HG03571 (cell line): ENCODE data around the gene CPNE5.

Experiments
- ATAC-seq: cut with Tn5 transposase; IDR thresholded peaks from one replicate; pipeline ENCODE4 v1.9.1; 2021; ENCODE audit not compliant: unreplicated experiment

CPNE5 gene

GRCh38 chr6:36858407-36858981 lies 19.2 kb upstream of the CPNE5 start:
- no peak for ATAC-seq

- ATAC-seq, result no peak
These were observed 18.1 kb upstream of the CPNE5 start for GRCh38 chr6:36857325-36857724.

- no peak for ATAC-seq
These were observed 17.0 kb upstream of the CPNE5 start for GRCh38 chr6:36856277-36856676.

GRCh38 chr6:36855750-36856149 lies 16.5 kb upstream of the CPNE5 start:
- ATAC-seq, result no peak

- no peak for ATAC-seq
These were observed 14.1 kb upstream of the CPNE5 start for GRCh38 chr6:36853325-36853724.

GRCh38 chr6:36852481-36853147 lies 13.4 kb upstream of the CPNE5 start:
- ATAC-seq, result no peak

- ATAC-seq, result no peak
These were observed 12.4 kb upstream of the CPNE5 start for GRCh38 chr6:36851626-36852025.

GRCh38 chr6:36851149-36851614 lies 11.9 kb upstream of the CPNE5 start:
- no peak for ATAC-seq

GRCh38 chr6:36850021-36850420 lies 10.8 kb upstream of the CPNE5 start:
- no peak for ATAC-seq

- ATAC-seq, result no peak
These were observed 9.6 kb upstream of the CPNE5 start for GRCh38 chr6:36848658-36849441.

GRCh38 chr6:36847991-36848390 lies 8.7 kb upstream of the CPNE5 start:
- ATAC-seq, result no peak

GRCh38 chr6:36847152-36847551 lies 7.9 kb upstream of the CPNE5 start:
- no peak for ATAC-seq

GRCh38 chr6:36845233-36845632 lies 6.0 kb upstream of the CPNE5 start:
- ATAC-seq, result no peak

GRCh38 chr6:36844232-36845170 lies 5.3 kb upstream of the CPNE5 start:
- ATAC-seq, result no peak

- ATAC-seq, result no peak
These were observed 3.9 kb upstream of the CPNE5 start for GRCh38 chr6:36843170-36843569.

GRCh38 chr6:36841756-36842155 lies 2.5 kb upstream of the CPNE5 start:
- ATAC-seq, result no peak

- no peak for ATAC-seq
These were observed 1.5 kb upstream of the CPNE5 start for GRCh38 chr6:36840432-36841403.

GRCh38 chr6:36839749-36840431 lies 646 bp upstream of the CPNE5 start:
- no peak for ATAC-seq

- ATAC-seq, result no peak
These were observed 1.6 kb downstream of the CPNE5 start for GRCh38 chr6:36837686-36838085.
